COLO668 (cell line): ENCODE results near the gene ACER3.
"Not testable (repeated sequence)": the region's sequence is repeated elsewhere in the genome, so short reads cannot be mapped to it uniquely, and the experiment has no call there.

Experiments
- DNase-seq: peaks from one replicate; lab custom pipeline; 2025; ENCODE audit not compliant: unreplicated experiment; lab: John Stamatoyannopoulos, UW

ACER3 gene

GRCh38 chr11:76987203-76987602 is 126.5 kb downstream of the ACER3 start:
- DNase-seq = no peak

GRCh38 chr11:76990628-76991027 is 129.9 kb downstream of the ACER3 start:
- DNase-seq = no peak

GRCh38 chr11:76995081-76995576 is 134.4 kb downstream of the ACER3 start:
- no peak for DNase-seq

- DNase-seq = no peak
These were observed 136.8 kb downstream of the ACER3 start for GRCh38 chr11:76997512-76997911.

- no peak for DNase-seq
These were observed 138.9 kb downstream of the ACER3 start for GRCh38 chr11:76999597-76999996.

DNA sequence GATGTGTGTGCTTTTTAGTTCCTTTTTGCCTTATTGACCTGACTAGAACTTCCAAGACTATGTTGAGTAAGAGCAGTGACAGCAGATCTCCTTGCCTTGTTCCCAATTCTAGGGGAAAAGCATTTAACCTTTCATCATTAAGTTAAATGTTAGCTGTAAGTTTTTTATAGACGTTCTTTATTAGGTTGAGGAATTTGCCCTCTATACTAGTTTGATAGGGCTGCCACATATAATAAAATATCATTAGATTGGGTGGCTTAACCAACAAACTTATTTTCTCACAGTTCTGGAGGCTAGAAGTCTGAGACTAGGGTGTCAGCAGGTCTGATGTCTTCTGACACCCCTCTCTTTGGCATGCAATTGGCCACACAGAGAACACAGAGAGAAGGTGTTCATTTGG is 140.9 kb downstream of the ACER3 start:
- no peak for DNase-seq

DNA sequence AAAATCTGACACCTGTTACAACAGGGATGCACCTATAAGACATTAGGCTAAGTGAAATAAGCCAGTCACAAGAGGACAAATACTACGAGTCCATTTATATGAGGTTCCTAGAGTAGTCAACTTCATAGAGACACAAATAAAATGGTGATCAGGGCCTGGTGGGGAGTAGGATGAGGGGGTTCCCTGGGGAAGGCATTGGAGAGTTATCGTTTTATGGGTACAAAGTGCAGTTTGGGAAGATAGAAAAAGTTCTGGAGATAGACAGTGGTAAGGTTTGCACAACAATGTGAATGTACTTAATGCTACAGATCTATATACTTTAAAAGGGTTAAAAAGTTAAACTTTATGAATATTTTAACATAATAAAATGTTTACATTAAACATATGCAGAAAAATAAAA is 142.1 kb downstream of the ACER3 start:
- DNase-seq = no peak

GRCh38 chr11:77003963-77004362 is 143.2 kb downstream of the ACER3 start:
- no peak for DNase-seq

DNA sequence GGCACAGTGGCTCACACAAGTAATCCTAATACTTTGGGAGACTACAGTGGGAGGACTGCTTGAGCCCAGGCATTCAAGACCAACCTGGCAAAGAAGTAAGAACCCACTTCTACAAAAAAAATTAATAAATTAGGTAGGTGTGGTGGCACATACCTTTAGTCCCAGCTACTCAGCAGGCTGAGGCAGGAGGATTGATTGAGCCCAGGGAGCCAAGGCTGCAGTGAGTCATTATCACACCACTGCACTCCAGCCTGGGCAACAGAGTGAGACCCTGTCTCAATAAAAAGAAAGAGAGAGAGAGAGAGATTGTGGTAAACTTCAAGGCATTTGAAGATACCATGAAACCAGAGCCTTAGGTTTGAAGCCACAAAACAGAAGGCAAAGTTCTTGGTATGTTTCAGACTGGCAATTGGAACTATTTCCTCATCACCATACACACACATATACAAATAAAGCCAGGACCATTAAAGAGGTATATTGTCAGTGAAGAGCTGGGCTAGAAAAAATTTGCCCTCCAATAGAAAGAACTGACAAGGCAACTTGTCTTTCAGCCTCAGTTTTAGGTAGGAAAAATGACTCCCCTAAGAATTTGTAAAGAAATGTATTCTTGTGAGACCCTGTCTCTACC is 148.9 kb downstream of the ACER3 start:
- no peak for DNase-seq

GRCh38 chr11:77014669-77015068 is 154.0 kb downstream of the ACER3 start:
- no peak for DNase-seq

- DNase-seq = not testable (repeated sequence)
These were observed 157.7 kb downstream of the ACER3 start for GRCh38 chr11:77018396-77018924.

DNA sequence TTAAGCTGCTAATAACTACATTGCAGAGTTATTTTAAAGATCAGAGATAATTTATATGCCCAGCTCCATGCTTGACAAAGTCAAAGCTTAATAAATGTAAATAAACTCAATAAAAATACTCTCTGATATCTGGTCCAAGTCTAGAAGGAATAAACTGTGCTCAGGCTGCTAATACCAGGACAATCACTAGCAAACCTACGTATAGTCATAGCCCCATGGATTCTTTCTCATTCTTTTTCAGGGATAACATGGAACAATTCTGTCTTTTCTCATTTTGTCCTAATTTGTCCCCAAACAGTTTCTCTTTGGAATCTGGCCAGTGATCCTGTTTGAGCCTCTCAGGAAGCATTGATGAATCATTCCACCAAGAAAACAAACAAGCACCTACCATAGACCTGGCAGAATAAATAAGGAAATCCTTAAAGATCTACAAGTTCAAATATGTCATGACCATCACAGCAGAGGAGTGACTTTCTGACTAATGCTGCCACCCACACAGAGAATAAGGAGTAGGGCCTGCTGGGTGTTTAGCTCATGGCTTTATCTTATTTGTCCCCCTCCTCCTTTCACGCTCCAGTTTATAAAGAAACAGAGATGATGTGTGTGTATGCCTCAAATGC is 159.4 kb downstream of the ACER3 start:
- DNase-seq = no peak

- no peak for DNase-seq
These were observed 160.0 kb downstream of the ACER3 start for GRCh38 chr11:77020734-77021133.

- no peak for DNase-seq
These were observed 164.0 kb downstream of the ACER3 start for GRCh38 chr11:77024745-77025144.

GRCh38 chr11:77026221-77026620 is 165.5 kb downstream of the ACER3 start:
- DNase-seq = no peak

- no peak for DNase-seq
These were observed 166.0 kb downstream of the ACER3 start for GRCh38 chr11:77026743-77027142.

- no peak for DNase-seq
These were observed 166.6 kb downstream of the ACER3 start for GRCh38 chr11:77027275-77027674.

DNA sequence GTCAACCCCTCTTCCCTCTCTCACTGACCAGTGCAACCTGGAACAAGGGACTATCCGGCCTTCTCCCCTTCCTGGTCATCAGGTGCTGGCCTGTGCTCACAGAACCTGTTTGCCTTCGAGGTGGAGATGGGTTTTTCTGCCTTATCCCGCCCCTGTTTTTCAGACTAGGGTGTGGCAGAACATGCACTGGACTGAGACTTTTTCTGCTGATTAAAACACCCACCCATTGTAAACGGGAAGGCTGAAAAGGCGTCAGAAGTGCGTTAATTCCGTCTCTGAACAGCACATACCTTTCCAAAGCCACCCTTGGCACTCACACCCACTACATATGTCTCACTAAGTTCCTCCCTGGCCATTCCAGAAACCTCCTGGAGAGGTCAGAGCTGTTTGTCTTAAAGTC is 169.1 kb downstream of the ACER3 start:
- no peak for DNase-seq

DNA sequence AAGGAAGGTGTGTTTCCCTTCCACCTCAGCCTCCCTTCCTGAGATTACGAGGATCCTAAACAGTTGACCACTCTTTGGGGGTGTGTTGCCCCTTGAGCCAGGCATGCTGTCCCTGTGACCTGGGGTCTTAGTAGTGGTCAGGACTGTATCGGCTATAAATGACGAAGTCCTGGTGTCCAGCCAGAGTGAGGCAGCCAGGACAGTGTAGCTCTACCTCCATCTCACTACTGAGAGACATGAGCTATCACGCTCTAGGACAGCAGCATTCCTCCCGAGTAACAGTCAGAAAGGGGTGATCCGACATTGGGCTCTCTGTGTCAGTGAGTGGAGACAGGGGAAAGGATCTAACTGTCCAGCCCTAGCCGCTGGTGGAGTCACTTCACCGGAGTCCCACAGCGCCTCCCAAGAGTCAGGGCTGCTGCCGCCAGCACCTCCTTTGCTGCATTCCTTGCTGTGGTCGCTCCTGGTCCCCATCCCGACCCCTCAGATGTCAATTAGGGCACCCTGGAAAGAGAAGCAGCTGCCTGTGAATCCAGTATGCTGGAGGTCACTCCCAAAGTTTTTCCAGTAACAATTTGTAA is 170.2 kb downstream of the ACER3 start:
- no peak for DNase-seq

GRCh38 chr11:77031599-77031998 is 170.9 kb downstream of the ACER3 start:
- DNase-seq = no peak

- no peak for DNase-seq
These were observed 174.3 kb downstream of the ACER3 start for GRCh38 chr11:77035039-77035438.

DNA sequence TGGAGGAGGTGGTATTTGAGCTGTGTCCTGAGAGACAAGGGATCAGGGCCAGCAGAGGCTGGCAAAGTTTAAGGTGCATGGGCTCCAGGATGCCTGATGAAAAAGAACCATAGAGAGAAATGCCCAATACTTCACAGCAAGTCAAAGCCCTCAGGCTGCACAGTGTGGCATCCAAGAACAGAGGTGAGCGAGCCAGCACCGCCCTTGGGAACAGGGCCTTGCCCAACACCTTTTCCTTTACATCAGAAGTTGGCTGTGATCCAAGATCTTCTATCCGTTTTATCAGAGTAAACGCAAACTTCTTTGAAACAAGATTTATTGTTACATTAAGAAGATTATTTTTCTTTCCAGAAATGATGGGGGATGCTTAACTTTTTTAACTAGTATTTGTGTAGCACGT is 174.9 kb downstream of the ACER3 start:
- peak; percentile 4 for DNase-seq
